Measurements from ENCODE around the gene HK3. TPM values are rescaled to one million over a fixed set of nuclear protein-coding genes. Genes with fewer than 3 reads are reported as not detected.

HK3 gene
- total RNA-seq, 1 donor from 2014 or later: 0.77 TPM

GRCh38 chr5:176922817-176923216 is 23.7 kb upstream of the HK3 start:
- H3K36me3 Mint-ChIP-seq: peaks cover 18% of the 10 kb centered on the region
- peaks cover 5% of the 10 kb centered on the region for H3K4me1 Mint-ChIP-seq (ENCODE audit: unreplicated experiment)
- no peaks in the 10 kb centered on the region for H3K9me3 Mint-ChIP-seq
- no peak overlapping the region for H3K4me3 Mint-ChIP-seq
- no peak for TF ChIP-seq CTCF (conservative IDR thresholded peaks at IDR 0.05)
- no peaks in the 10 kb centered on the region for H3K27me3 Mint-ChIP-seq
- no peak for DNase-seq (ENCODE audit: extremely low spot score, unreplicated experiment)
- no peak overlapping the region for H3K27ac Mint-ChIP-seq

- Mint-ChIP-seq H3K4me1 (ENCODE audit: unreplicated experiment) (peaks cover 5% of the 10 kb centered on the region), H3K9me3 (no peaks in the 10 kb centered on the region), H3K27me3 (no peaks in the 10 kb centered on the region), H3K36me3 (peaks cover 18% of the 10 kb centered on the region), H3K4me3 (no peak overlapping the region), H3K27ac (no peak overlapping the region)
- no peak for DNase-seq (ENCODE audit: extremely low spot score, unreplicated experiment)
- no peak for TF ChIP-seq CTCF (conservative IDR thresholded peaks at IDR 0.05)
These were observed 22.6 kb upstream of the HK3 start for GRCh38 chr5:176921714-176922113.

GRCh38 chr5:176918613-176919012 is 19.5 kb upstream of the HK3 start:
- Mint-ChIP-seq H3K27me3 (no peaks in the 10 kb centered on the region), H3K36me3 (peaks cover 15% of the 10 kb centered on the region), H3K9me3 (no peaks in the 10 kb centered on the region), H3K4me3 (no peak overlapping the region), H3K27ac (no peak overlapping the region), H3K4me1 (ENCODE audit: unreplicated experiment) (peaks cover 5% of the 10 kb centered on the region)
- no peak for TF ChIP-seq CTCF (conservative IDR thresholded peaks at IDR 0.05)
- no peak for DNase-seq (ENCODE audit: extremely low spot score, unreplicated experiment)

- DNase-seq (ENCODE audit: extremely low spot score, unreplicated experiment): no peak
- Mint-ChIP-seq H3K4me1 (ENCODE audit: unreplicated experiment) (no peaks in the 10 kb centered on the region), H3K27me3 (no peaks in the 10 kb centered on the region), H3K36me3 (peaks cover 21% of the 10 kb centered on the region), H3K27ac (no peak overlapping the region), H3K4me3 (no peak overlapping the region), H3K9me3 (no peaks in the 10 kb centered on the region)
- TF ChIP-seq CTCF (conservative IDR thresholded peaks at IDR 0.05): no peak
These were observed 17.2 kb upstream of the HK3 start for GRCh38 chr5:176916337-176916736.

GRCh38 chr5:176915906-176916305 is 16.8 kb upstream of the HK3 start:
- Mint-ChIP-seq H3K9me3 (no peaks in the 10 kb centered on the region), H3K4me1 (ENCODE audit: unreplicated experiment) (no peaks in the 10 kb centered on the region), H3K36me3 (peaks cover 21% of the 10 kb centered on the region), H3K27ac (no peak overlapping the region), H3K27me3 (no peaks in the 10 kb centered on the region), H3K4me3 (no peak overlapping the region)
- DNase-seq (ENCODE audit: extremely low spot score, unreplicated experiment): no peak
- no peak for TF ChIP-seq CTCF (conservative IDR thresholded peaks at IDR 0.05)

GRCh38 chr5:176912115-176912514 is 13.0 kb upstream of the HK3 start:
- Mint-ChIP-seq H3K36me3 (peaks cover 27% of the 10 kb centered on the region), H3K4me3 (no peak overlapping the region), H3K27ac (no peak overlapping the region), H3K9me3 (no peaks in the 10 kb centered on the region), H3K4me1 (ENCODE audit: unreplicated experiment) (peaks cover 5% of the 10 kb centered on the region), H3K27me3 (no peaks in the 10 kb centered on the region)
- no peak for DNase-seq (ENCODE audit: extremely low spot score, unreplicated experiment)
- no peak for TF ChIP-seq CTCF (conservative IDR thresholded peaks at IDR 0.05)
